HEK293 (cell line): ENCODE data around the gene C16orf92.

Experiments
- GLI2 ChIP-seq: fragments of 450-650 bp; formaldehyde crosslinking; IDR thresholded peaks from 2 replicates; pipeline ENCODE4; 2017; ENCODE audit warnings: missing biosample characterization, missing genetic modification characterization, low read depth, borderline replicate concordance
- OSR2 ChIP-seq: fragments of 450-650 bp; formaldehyde crosslinking; IDR thresholded peaks from 2 replicates; pipeline ENCODE4 v1.5.1; 2016; ENCODE audit warnings: missing biosample characterization, missing genetic modification characterization
- SP3 ChIP-seq: fragments of 450-650 bp; formaldehyde crosslinking; IDR thresholded peaks from 2 replicates; pipeline ENCODE4 v1.5.1; 2016; ENCODE audit warnings: missing biosample characterization, missing genetic modification characterization
- TCF7L2 ChIP-seq: IDR thresholded peaks from 2 replicates; pipeline ENCODE4 v1.6.1; 2011; ENCODE audit warnings: low read depth, mild to moderate bottlenecking, inconsistent platforms, low read length, moderate library complexity, borderline replicate concordance
- TRIM28 ChIP-seq: IDR thresholded peaks from 2 replicates; pipeline ENCODE4 v1.6.1; 2011; ENCODE audit warnings: low read length, control low read depth, borderline replicate concordance
- ZNF157 ChIP-seq: fragments of 450-650 bp; formaldehyde crosslinking; IDR thresholded peaks from 2 replicates; pipeline ENCODE4 v1.5.1; 2016; ENCODE audit warnings: missing biosample characterization, missing genetic modification characterization
- ZNF175 ChIP-seq: fragments of 450-650 bp; formaldehyde crosslinking; IDR thresholded peaks from 2 replicates; pipeline ENCODE4 v1.5.1; 2016; ENCODE audit warnings: missing biosample characterization, missing genetic modification characterization
- ZNF19 ChIP-seq: fragments of 450-650 bp; formaldehyde crosslinking; IDR thresholded peaks from 2 replicates; pipeline ENCODE4; 2016; ENCODE audit warnings: missing biosample characterization, missing genetic modification characterization, low read depth
- ZNF544 ChIP-seq: fragments of 450-650 bp; formaldehyde crosslinking; IDR thresholded peaks from 2 replicates; pipeline ENCODE4 v1.5.0; 2017; ENCODE audit warnings: missing biosample characterization, missing genetic modification characterization
- ZNF549 ChIP-seq: fragments of 450-650 bp; IDR thresholded peaks from 2 replicates; pipeline ENCODE4 v1.5.1; 2018; ENCODE audit warnings: missing biosample characterization, missing genetic modification characterization, mild to moderate bottlenecking, inconsistent platforms, moderate library complexity
- ZNF585B ChIP-seq: fragments of 450-650 bp; formaldehyde crosslinking; IDR thresholded peaks from 2 replicates; pipeline ENCODE4 v1.5.1; 2016; ENCODE audit warnings: missing biosample characterization, missing genetic modification characterization
- ZNF837 ChIP-seq: fragments of 450-650 bp; formaldehyde crosslinking; IDR thresholded peaks from 2 replicates; pipeline ENCODE4 v1.5.1; 2016; ENCODE audit warnings: missing biosample characterization, missing genetic modification characterization
- TF ChIP-seq, protein P1 (sequence below): fragments of 450-650 bp; formaldehyde crosslinking; IDR thresholded peaks from 2 replicates; pipeline ENCODE4 v1.5.1; 2016; ENCODE audit warnings: missing biosample characterization, missing genetic modification characterization, low read depth
- TF ChIP-seq, protein P2 (sequence below): fragments of 450-650 bp; formaldehyde crosslinking; IDR thresholded peaks from 2 replicates; pipeline ENCODE4 v1.5.1; 2016; ENCODE audit warnings: missing biosample characterization, missing genetic modification characterization
- TF ChIP-seq, protein P3 (sequence below): fragments of 450-650 bp; formaldehyde crosslinking; IDR thresholded peaks from 2 replicates; pipeline ENCODE4 v1.5.1; 2016; ENCODE audit warnings: missing biosample characterization, missing genetic modification characterization, borderline replicate concordance
- TF ChIP-seq, protein P4 (sequence below): fragments of 450-650 bp; formaldehyde crosslinking; IDR thresholded peaks from 2 replicates; pipeline ENCODE4 v1.5.1; 2017; ENCODE audit warnings: missing biosample characterization, mild to moderate bottlenecking, missing genetic modification characterization, moderate library complexity
- TF ChIP-seq, protein P5 (sequence below): fragments of 450-650 bp; formaldehyde crosslinking; IDR thresholded peaks from 2 replicates; pipeline ENCODE4 v1.5.1; 2017; ENCODE audit warnings: missing biosample characterization, missing genetic modification characterization
- TF ChIP-seq, protein P6 (sequence below): fragments of 450-650 bp; formaldehyde crosslinking; conservative IDR thresholded peaks from 2 replicates; pipeline ENCODE4 v1.5.1; 2016; ENCODE audit warnings: low read depth, missing biosample characterization, missing genetic modification characterization
- TF ChIP-seq, protein P7 (sequence below): fragments of 450-650 bp; formaldehyde crosslinking; IDR thresholded peaks from 2 replicates; pipeline ENCODE4 v1.5.1; 2016; ENCODE audit warnings: missing biosample characterization, missing genetic modification characterization

Gene C16orf92

DNA sequence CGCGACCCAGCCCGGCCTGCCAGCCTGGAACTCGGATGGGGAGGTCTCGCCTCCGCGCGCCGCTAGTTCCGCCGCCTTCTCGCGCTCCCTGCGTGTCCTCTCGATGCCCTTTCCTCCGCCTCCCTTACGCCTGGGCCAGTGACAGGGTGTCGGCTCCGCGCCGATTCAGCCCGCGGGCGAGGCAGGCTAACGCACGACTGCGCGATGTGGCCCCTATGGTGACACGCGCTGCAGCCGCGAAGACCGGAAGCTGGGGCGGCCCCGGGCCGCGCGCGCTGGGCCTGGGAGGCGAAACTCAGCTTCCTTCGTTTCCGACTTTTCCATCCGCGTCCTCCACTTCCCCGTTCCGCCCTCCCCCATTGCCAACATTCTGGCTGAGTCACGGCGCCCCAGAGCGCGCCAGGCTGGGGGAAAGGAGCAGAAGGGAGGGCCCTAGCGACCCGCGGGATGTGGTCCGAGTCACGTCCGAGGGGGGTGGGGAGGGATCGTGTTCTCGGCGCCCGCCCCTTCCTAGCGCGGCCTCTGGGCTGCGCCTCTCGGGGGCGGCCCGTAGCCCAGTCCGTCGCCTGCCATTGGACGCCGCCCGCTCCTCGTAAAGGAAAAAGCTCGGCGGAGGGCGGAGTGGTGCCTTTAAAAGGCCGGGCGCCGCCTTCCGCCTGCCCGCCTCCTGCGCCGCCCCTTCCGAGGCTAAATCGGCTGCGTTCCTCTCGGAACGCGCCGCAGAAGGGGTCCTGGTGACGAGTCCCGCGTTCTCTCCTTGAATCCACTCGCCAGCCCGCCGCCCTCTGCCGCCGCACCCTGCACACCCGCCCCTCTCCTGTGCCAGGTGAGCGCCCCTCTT, 42.3 kb downstream of the C16orf92 start, which contains the start of gene ALDOA (continued):
- TF ChIP-seq, protein P1, sequence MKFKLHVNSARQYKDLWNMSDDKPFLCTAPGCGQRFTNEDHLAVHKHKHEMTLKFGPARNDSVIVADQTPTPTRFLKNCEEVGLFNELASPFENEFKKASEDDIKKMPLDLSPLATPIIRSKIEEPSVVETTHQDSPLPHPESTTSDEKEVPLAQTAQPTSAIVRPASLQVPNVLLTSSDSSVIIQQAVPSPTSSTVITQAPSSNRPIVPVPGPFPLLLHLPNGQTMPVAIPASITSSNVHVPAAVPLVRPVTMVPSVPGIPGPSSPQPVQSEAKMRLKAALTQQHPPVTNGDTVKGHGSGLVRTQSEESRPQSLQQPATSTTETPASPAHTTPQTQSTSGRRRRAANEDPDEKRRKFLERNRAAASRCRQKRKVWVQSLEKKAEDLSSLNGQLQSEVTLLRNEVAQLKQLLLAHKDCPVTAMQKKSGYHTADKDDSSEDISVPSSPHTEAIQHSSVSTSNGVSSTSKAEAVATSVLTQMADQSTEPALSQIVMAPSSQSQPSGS (tag by site-specific recombination): no peak
- TF ChIP-seq ZNF544 (no peak), ZNF549 (tag by site-specific recombination) (no peak), GLI2 (tag by site-specific recombination) (no peak), SP3 (tag by site-specific recombination) (peak; percentile 99), ZNF175 (tag by site-specific recombination) (no peak), OSR2 (peak; percentile 37; the same call in 1 of the 2 replicates), TCF7L2 (no peak), ZNF157 (no peak), ZNF585B (no peak), ZNF19 (tag by site-specific recombination) (no peak), TRIM28 (no peak; the same call in none of the 2 replicates), ZNF837 (tag by site-specific recombination) (no peak; the same call in 1 of the 2 replicates)
- TF ChIP-seq, protein P2, sequence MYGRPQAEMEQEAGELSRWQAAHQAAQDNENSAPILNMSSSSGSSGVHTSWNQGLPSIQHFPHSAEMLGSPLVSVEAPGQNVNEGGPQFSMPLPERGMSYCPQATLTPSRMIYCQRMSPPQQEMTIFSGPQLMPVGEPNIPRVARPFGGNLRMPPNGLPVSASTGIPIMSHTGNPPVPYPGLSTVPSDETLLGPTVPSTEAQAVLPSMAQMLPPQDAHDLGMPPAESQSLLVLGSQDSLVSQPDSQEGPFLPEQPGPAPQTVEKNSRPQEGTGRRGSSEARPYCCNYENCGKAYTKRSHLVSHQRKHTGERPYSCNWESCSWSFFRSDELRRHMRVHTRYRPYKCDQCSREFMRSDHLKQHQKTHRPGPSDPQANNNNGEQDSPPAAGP (tag by site-specific recombination): peak; percentile 98
- TF ChIP-seq, protein P3, sequence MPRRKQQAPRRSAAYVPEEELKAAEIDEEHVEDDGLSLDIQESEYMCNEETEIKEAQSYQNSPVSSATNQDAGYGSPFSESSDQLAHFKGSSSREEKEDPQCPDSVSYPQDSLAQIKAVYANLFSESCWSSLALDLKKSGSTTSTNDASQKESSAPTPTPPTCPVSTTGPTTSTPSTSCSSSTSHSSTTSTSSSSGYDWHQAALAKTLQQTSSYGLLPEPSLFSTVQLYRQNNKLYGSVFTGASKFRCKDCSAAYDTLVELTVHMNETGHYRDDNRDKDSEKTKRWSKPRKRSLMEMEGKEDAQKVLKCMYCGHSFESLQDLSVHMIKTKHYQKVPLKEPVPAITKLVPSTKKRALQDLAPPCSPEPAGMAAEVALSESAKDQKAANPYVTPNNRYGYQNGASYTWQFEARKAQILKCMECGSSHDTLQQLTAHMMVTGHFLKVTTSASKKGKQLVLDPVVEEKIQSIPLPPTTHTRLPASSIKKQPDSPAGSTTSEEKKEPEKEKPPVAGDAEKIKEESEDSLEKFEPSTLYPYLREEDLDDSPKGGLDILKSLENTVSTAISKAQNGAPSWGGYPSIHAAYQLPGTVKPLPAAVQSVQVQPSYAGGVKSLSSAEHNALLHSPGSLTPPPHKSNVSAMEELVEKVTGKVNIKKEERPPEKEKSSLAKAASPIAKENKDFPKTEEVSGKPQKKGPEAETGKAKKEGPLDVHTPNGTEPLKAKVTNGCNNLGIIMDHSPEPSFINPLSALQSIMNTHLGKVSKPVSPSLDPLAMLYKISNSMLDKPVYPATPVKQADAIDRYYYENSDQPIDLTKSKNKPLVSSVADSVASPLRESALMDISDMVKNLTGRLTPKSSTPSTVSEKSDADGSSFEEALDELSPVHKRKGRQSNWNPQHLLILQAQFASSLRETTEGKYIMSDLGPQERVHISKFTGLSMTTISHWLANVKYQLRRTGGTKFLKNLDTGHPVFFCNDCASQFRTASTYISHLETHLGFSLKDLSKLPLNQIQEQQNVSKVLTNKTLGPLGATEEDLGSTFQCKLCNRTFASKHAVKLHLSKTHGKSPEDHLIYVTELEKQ (tag by site-specific recombination): peak; percentile 44; the same call in 1 of the 2 replicates
- TF ChIP-seq, protein P4, sequence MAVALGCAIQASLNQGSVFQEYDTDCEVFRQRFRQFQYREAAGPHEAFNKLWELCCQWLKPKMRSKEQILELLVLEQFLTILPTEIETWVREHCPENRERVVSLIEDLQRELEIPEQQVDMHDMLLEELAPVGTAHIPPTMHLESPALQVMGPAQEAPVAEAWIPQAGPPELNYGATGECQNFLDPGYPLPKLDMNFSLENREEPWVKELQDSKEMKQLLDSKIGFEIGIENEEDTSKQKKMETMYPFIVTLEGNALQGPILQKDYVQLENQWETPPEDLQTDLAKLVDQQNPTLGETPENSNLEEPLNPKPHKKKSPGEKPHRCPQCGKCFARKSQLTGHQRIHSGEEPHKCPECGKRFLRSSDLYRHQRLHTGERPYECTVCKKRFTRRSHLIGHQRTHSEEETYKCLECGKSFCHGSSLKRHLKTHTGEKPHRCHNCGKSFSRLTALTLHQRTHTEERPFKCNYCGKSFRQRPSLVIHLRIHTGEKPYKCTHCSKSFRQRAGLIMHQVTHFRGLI (tag by site-specific recombination): peak; percentile 53; the same call in 1 of the 2 replicates
- TF ChIP-seq, protein P5, sequence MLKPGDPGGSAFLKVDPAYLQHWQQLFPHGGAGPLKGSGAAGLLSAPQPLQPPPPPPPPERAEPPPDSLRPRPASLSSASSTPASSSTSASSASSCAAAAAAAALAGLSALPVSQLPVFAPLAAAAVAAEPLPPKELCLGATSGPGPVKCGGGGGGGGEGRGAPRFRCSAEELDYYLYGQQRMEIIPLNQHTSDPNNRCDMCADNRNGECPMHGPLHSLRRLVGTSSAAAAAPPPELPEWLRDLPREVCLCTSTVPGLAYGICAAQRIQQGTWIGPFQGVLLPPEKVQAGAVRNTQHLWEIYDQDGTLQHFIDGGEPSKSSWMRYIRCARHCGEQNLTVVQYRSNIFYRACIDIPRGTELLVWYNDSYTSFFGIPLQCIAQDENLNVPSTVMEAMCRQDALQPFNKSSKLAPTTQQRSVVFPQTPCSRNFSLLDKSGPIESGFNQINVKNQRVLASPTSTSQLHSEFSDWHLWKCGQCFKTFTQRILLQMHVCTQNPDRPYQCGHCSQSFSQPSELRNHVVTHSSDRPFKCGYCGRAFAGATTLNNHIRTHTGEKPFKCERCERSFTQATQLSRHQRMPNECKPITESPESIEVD: no peak; the same call in 1 of the 2 replicates
- TF ChIP-seq, protein P6, sequence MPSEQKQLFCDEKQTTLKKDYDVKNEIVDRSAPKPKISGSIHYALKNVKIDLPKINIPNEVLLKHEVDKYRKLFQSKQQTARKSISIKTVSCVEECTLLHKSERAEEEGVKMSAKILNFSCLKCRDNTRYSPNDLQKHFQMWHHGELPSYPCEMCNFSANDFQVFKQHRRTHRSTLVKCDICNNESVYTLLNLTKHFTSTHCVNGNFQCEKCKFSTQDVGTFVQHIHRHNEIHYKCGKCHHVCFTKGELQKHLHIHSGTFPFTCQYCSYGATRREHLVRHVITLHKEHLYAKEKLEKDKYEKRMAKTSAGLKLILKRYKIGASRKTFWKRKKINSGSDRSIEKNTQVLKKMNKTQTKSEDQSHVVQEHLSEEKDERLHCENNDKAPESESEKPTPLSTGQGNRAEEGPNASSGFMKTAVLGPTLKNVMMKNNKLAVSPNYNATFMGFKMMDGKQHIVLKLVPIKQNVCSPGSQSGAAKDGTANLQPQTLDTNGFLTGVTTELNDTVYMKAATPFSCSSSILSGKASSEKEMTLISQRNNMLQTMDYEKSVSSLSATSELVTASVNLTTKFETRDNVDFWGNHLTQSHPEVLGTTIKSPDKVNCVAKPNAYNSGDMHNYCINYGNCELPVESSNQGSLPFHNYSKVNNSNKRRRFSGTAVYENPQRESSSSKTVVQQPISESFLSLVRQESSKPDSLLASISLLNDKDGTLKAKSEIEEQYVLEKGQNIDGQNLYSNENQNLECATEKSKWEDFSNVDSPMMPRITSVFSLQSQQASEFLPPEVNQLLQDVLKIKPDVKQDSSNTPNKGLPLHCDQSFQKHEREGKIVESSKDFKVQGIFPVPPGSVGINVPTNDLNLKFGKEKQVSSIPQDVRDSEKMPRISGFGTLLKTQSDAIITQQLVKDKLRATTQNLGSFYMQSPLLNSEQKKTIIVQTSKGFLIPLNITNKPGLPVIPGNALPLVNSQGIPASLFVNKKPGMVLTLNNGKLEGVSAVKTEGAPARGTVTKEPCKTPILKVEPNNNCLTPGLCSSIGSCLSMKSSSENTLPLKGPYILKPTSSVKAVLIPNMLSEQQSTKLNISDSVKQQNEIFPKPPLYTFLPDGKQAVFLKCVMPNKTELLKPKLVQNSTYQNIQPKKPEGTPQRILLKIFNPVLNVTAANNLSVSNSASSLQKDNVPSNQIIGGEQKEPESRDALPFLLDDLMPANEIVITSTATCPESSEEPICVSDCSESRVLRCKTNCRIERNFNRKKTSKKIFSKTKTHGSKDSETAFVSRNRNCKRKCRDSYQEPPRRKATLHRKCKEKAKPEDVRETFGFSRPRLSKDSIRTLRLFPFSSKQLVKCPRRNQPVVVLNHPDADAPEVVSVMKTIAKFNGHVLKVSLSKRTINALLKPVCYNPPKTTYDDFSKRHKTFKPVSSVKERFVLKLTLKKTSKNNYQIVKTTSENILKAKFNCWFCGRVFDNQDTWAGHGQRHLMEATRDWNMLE (tag by site-specific recombination): no peak
- TF ChIP-seq, protein P7, sequence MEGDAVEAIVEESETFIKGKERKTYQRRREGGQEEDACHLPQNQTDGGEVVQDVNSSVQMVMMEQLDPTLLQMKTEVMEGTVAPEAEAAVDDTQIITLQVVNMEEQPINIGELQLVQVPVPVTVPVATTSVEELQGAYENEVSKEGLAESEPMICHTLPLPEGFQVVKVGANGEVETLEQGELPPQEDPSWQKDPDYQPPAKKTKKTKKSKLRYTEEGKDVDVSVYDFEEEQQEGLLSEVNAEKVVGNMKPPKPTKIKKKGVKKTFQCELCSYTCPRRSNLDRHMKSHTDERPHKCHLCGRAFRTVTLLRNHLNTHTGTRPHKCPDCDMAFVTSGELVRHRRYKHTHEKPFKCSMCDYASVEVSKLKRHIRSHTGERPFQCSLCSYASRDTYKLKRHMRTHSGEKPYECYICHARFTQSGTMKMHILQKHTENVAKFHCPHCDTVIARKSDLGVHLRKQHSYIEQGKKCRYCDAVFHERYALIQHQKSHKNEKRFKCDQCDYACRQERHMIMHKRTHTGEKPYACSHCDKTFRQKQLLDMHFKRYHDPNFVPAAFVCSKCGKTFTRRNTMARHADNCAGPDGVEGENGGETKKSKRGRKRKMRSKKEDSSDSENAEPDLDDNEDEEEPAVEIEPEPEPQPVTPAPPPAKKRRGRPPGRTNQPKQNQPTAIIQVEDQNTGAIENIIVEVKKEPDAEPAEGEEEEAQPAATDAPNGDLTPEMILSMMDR (tag by site-specific recombination): peak; percentile 34
